GM23338 (cell line): Measurements from ENCODE around the gene LLGL2.

Experiments
- CREB1 ChIP-seq: fragments of 250-450 bp; sonication (Bioruptor Pico); IDR thresholded peaks from 2 replicates; pipeline ENCODE4 v1.5.0; 2020; ENCODE audit warnings: low read depth, mild to moderate bottlenecking, moderate library complexity
- CTCF ChIP-seq, 2 experiments: fragments of 200-600 bp in 1 of 2; sonication (generic) in 1 of 2; conservative IDR thresholded peaks; 2 replicates each; pipeline versions ENCODE4 v1.5.1 to v1.6.1; 2016 to 2017; ENCODE audit warnings: antibody characterized with exemption in 2 of 2, low read depth in 2 of 2, mild to moderate bottlenecking in 2 of 2, moderate library complexity in 1 of 2
- ETS1 ChIP-seq: IDR thresholded peaks from 2 replicates; pipeline ENCODE4 v1.6.1; 2016; ENCODE audit warnings: antibody characterized with exemption
- EZH2 ChIP-seq: fragments of 200-600 bp; sonication (generic); IDR thresholded peaks from one replicate; pipeline ENCODE4 v1.8.0; 2017; ENCODE audit warnings: antibody characterized with exemption, mild to moderate bottlenecking, low read depth; ENCODE audit not compliant: unreplicated experiment
- EZH2phosphoT487 ChIP-seq: fragments of 200-600 bp; sonication (generic); IDR thresholded peaks from one replicate; pipeline ENCODE4 v1.8.1; 2018; ENCODE audit warnings: antibody characterized with exemption; ENCODE audit not compliant: unreplicated experiment
- JUNB ChIP-seq: IDR thresholded peaks from one replicate; pipeline ENCODE4 v1.6.1; 2016; ENCODE audit warnings: antibody characterized with exemption; ENCODE audit not compliant: unreplicated experiment
- NANOG ChIP-seq: IDR thresholded peaks from 2 replicates; pipeline ENCODE4 v1.6.1; 2016; ENCODE audit warnings: antibody characterized with exemption, borderline replicate concordance
- POLR2AphosphoS5 ChIP-seq: IDR thresholded peaks from 2 replicates; pipeline ENCODE4 v1.6.1; 2016; ENCODE audit warnings: antibody characterized with exemption, low read depth
- REST ChIP-seq: IDR thresholded peaks from one replicate; pipeline ENCODE4 v1.6.1; 2018; ENCODE audit warnings: antibody characterized with exemption; ENCODE audit not compliant: unreplicated experiment
- ZNF114 ChIP-seq: fragments of 250-450 bp; sonication (Bioruptor Pico); IDR thresholded peaks from 2 replicates; pipeline ENCODE4 v1.5.0; 2020; ENCODE audit warnings: mild to moderate bottlenecking, moderate library complexity
- ZNF331 ChIP-seq: fragments of 250-450 bp; sonication (Bioruptor Pico); IDR thresholded peaks from 2 replicates; pipeline ENCODE4 v1.5.0; 2020; ENCODE audit warnings: low read depth, mild to moderate bottlenecking, moderate library complexity

- TF ChIP-seq CTCF (conservative IDR thresholded peaks at IDR 0.05; ENCODE audit: low read depth in 2 of 2) (no peak), EZH2 (no peak), EZH2phosphoT487 (no peak), ZNF114 (CRISPR knock-in tag) (no peak), REST (no peak), POLR2AphosphoS5 (no peak), CREB1 (CRISPR knock-in tag) (no peak), NANOG (no peak), ETS1 (no peak), JUNB (no peak), ZNF331 (CRISPR knock-in tag) (no peak)
Measured at GRCh38 chr17:75492555-75493168, 32.8 kb upstream of the LLGL2 start.
